Right renal pelvis (tissue), 4 donors: ENCODE data around the gene SLC35A3. TPM values are rescaled to one million over a fixed set of nuclear protein-coding genes. Genes with fewer than 3 reads are reported as not detected.
"Not testable (repeated sequence)": the region's sequence is repeated elsewhere in the genome, so short reads cannot be mapped to it uniquely, and the experiment has no call there.

Experiments
- DNase-seq, 4 donors: peaks; one replicate each; pipeline ENCODE4 v3.0.0-alpha.2; 2013; ENCODE audit warnings: low read depth in 4 of 4, low spot score in 3 of 4, missing footprints in 1 of 4
- polyA plus RNA-seq, 4 donors: library from polyadenylated mRNA; unstranded; fragments of 120-200 nt; gene quantifications; one replicate each; pipeline ENCODE4 v1.2.1, GENCODE V29; 2013; ENCODE audit not compliant: insufficient read length in 4 of 4

Gene SLC35A3
- 10 to 100 TPM; 30.6 to 41.0 (median 38.4) TPM for polyA plus RNA-seq

GRCh38 chr1:99969729-99970621 lies at the start of gene SLC35A3:
TSS of gene SLC35A3 (plus strand) at chr1:99969996. CDS start at chr1:99993555, 23,559 bp downstream.
- DNase-seq, result peak; percentile 49 to 65 (median 56)

- no peak for DNase-seq
Measured at GRCh38 chr1:99934801-99935200, 35.0 kb upstream of the SLC35A3 start.

- DNase-seq, result no peak
Measured at GRCh38 chr1:99935534-99935933, 34.3 kb upstream of the SLC35A3 start.

GRCh38 chr1:99936071-99936470 lies 33.7 kb upstream of the SLC35A3 start:
- DNase-seq, result no peak

GRCh38 chr1:99942723-99943122 lies 27.1 kb upstream of the SLC35A3 start:
- DNase-seq, result no peak

GRCh38 chr1:99943223-99943794 lies 26.5 kb upstream of the SLC35A3 start:
- no peak for DNase-seq

GRCh38 chr1:99944192-99944591 lies 25.6 kb upstream of the SLC35A3 start:
- no peak for DNase-seq

- DNase-seq, result no peak
Measured at GRCh38 chr1:99945174-99945573, 24.6 kb upstream of the SLC35A3 start.

GRCh38 chr1:99950486-99950885 lies 19.3 kb upstream of the SLC35A3 start:
- no peak for DNase-seq

- no peak for DNase-seq
Measured at GRCh38 chr1:99952522-99952921, 17.3 kb upstream of the SLC35A3 start.

- no peak for DNase-seq
Measured at GRCh38 chr1:99955375-99955774, 14.4 kb upstream of the SLC35A3 start.

- DNase-seq, result no peak
Measured at GRCh38 chr1:99956755-99957154, 13.0 kb upstream of the SLC35A3 start.

GRCh38 chr1:99957818-99958217 lies 12.0 kb upstream of the SLC35A3 start:
- DNase-seq, result no peak

- DNase-seq, result not testable (repeated sequence)
Measured at GRCh38 chr1:99959189-99959705, 10.5 kb upstream of the SLC35A3 start.

GRCh38 chr1:99960260-99960659 lies 9.5 kb upstream of the SLC35A3 start:
- DNase-seq, result not testable (repeated sequence)

- DNase-seq, result no peak
Measured at GRCh38 chr1:99963041-99963795, 6.6 kb upstream of the SLC35A3 start.

- DNase-seq, result no peak
Measured at GRCh38 chr1:99964806-99965205, 5.0 kb upstream of the SLC35A3 start.

GRCh38 chr1:99965646-99966375 lies 4.0 kb upstream of the SLC35A3 start:
- DNase-seq, result peak in 1 of 4 donors; percentile 6

GRCh38 chr1:99968214-99968613 lies 1.6 kb upstream of the SLC35A3 start:
- DNase-seq, result no peak

GRCh38 chr1:99969260-99969728 lies 502 bp upstream of the SLC35A3 start:
- DNase-seq, result no peak
